ENCODE results near the gene SDC4. TPM values are rescaled to one million over a fixed set of nuclear protein-coding genes. Genes with fewer than 3 reads are reported as not detected.

SDC4 gene
- total and polyA plus RNA-seq, 9 of the 15 experiments (the other 6 are each of a cell fraction or from before 2014, with no cell fraction given) = 2.1 to 10.7 (median 6.3) TPM

DNA sequence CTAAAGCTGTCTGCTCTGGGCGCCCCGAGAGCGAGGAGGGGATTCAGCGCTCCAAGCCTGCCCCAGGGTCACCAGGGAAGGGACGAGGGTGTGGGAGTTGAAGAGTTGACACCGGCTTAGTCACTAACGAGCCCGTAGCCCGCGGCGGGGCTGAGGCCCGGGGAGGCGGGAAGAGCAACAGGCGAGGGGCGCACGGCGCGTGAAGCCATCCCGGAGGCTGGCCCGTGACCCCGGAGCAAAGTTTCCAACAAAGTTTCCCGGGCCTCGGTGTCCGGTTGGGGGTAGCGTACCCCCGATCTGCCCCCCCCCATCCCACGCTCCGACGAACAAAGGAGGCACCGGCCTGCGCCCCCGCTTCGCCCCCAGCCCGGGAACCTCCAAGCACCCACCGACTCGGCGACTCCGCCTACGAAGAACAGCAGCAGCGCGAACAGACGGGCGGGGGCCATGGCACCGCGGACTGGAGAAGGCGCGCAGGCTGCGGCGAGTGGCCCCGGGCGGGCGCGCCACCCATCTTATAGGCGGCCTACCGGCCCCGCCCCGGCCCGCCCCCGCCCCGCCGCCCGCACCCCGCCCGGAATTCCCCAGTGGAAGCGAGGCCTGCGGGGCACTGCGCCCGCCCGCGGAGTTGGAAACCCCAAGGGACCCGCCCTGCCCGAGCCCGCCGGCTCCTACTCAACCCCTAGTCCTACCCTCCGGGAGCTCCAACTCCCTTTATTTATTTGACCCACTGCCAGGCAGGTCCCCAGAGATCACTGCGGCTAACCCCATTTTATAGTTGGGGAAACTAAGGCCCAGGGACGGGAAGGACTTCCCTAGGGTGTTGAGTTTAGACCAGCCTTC lies at the start of gene SDC4 (continued):
- no peak for TF ChIP-seq ELF4 (CRISPR knock-in tag; IDR thresholded peaks at IDR 0.05)
- peak; percentile 71; the same call in 1 of the 2 replicates for TF ChIP-seq BRD4 (IDR thresholded peaks at IDR 0.05)

DNA sequence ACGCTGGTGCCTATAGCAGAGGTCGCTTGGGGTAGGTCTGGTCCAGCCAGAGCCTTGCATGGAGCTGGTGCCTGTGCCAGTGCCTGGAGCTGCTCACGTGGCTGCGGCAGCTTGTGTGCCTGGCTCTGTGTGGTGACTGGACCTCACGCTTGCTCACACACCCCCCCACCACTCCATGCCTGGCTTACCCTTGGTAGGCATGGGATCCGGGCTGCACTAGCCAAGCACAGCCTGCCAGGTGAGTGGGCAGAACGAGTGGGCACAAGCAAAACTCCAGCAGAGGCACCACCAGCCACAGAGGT lies 46.8 kb upstream of the SDC4 start:
- Histone ChIP-seq H3K4me2 (ENCODE audit: insufficient read depth, low read length) (no peak overlapping the region), H3K27ac (ENCODE audit: extremely low read depth, low read depth, low read length) (no peak overlapping the region), H3K4me1 (replicated peaks in 1 of 2; ENCODE audit: control insufficient read depth in 2 of 2, insufficient read depth in 2 of 2, low read length in 2 of 2) (peaks cover 0 to 3% of the 10 kb centered on the region in 2 experiments; a peak in 1 of 5 replicates), H3K4me3 (no peak overlapping the region), H3K9ac (ENCODE audit: insufficient read depth in 1 of 2, low read depth in 2 of 2, low read length in 2 of 2) (no peak overlapping the region; a peak in 1 of 4 replicates), H3K27me3 (ENCODE audit: control insufficient read depth in 2 of 2, insufficient read depth in 2 of 2, low read length in 2 of 2) (no peaks in the 10 kb centered on the region), H3K9me3 (replicated peaks; ENCODE audit: control insufficient read depth, insufficient read depth, low read depth, low read length) (peaks cover 2% of the 10 kb centered on the region; the same call in 1 of the 2 replicates), H2AFZ (ENCODE audit: low read depth, low read length) (no peak overlapping the region), H3K36me3 (ENCODE audit: control insufficient read depth, insufficient read depth, low read length) (no peaks in the 10 kb centered on the region), H4K20me1 (replicated peaks; ENCODE audit: control insufficient read depth, insufficient read depth, low read length) (no peaks in the 10 kb centered on the region), H3K9me1 (ENCODE audit: control insufficient read depth, insufficient read depth, low read length) (no peaks in the 10 kb centered on the region), H3K79me2 (ENCODE audit: control insufficient read depth, insufficient read depth, low read length) (no peaks in the 10 kb centered on the region)
- DNase-seq (ENCODE audit: extremely low read depth in 1 of 4, low spot score in 3 of 4) (no peak), ATAC-seq (no peak), FAIRE-seq (no peak)
- intact Hi-C loops (cut with micrococcal nuclease) (no loop called here), in situ Hi-C loops (cut with MboI) (no loop called here)
- BruUV-seq (replicated peaks) = no TSS peak
- POLR2A ChIA-PET = no interaction called here
- CTCF ChIA-PET (ENCODE audit: low intra/inter-chr PET ratio) = no interaction called here
- WGBS (ENCODE audit: insufficient coverage, low coverage, missing lambda C conversion rate) = 34% methylated on average over 6 of the region's 7 CpGs
- TF ChIP-seq MTA2 (IDR thresholded peaks at IDR 0.05; ENCODE audit: low read depth) (no peak), ZNF561 (CRISPR knock-in tag; conservative IDR thresholded peaks at IDR 0.05) (no peak), ZBTB1 (CRISPR knock-in tag; IDR thresholded peaks at IDR 0.05; ENCODE audit: borderline replicate concordance, low read depth) (no peak), ZNF75A (CRISPR knock-in tag; IDR thresholded peaks at IDR 0.05) (no peak), MYBL2 (IDR thresholded peaks at IDR 0.05; ENCODE audit: low read depth) (no peak), MYBL2 (CRISPR knock-in tag; IDR thresholded peaks at IDR 0.05; ENCODE audit: borderline replicate concordance) (no peak), ZNF133 (CRISPR knock-in tag; IDR thresholded peaks at IDR 0.05) (no peak), GTF2E2 (tag; IDR thresholded peaks at IDR 0.05) (no peak), HNRNPK (IDR thresholded peaks at IDR 0.05; ENCODE audit: low read depth, low read length, poor library complexity, severe bottlenecking) (no peak), RBM15 (IDR thresholded peaks at IDR 0.05; ENCODE audit: insufficient read depth, low read length) (no peak), CHD1 (IDR thresholded peaks at IDR 0.05; ENCODE audit: low read length) (no peak), ZBTB7A (IDR thresholded peaks at IDR 0.05; ENCODE audit: borderline replicate concordance, control insufficient read depth, low read depth, low read length) (no peak)
- TF ChIP-seq, protein P1, sequence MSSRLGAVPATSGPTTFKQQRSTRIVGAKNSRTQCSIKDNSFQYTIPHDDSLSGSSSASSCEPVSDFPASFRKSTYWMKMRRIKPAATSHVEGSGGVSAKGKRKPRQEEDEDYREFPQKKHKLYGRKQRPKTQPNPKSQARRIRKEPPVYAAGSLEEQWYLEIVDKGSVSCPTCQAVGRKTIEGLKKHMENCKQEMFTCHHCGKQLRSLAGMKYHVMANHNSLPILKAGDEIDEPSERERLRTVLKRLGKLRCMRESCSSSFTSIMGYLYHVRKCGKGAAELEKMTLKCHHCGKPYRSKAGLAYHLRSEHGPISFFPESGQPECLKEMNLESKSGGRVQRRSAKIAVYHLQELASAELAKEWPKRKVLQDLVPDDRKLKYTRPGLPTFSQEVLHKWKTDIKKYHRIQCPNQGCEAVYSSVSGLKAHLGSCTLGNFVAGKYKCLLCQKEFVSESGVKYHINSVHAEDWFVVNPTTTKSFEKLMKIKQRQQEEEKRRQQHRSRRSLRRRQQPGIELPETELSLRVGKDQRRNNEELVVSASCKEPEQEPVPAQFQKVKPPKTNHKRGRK (tag; IDR thresholded peaks at IDR 0.05) = no peak
- TF ChIP-seq, protein P2, sequence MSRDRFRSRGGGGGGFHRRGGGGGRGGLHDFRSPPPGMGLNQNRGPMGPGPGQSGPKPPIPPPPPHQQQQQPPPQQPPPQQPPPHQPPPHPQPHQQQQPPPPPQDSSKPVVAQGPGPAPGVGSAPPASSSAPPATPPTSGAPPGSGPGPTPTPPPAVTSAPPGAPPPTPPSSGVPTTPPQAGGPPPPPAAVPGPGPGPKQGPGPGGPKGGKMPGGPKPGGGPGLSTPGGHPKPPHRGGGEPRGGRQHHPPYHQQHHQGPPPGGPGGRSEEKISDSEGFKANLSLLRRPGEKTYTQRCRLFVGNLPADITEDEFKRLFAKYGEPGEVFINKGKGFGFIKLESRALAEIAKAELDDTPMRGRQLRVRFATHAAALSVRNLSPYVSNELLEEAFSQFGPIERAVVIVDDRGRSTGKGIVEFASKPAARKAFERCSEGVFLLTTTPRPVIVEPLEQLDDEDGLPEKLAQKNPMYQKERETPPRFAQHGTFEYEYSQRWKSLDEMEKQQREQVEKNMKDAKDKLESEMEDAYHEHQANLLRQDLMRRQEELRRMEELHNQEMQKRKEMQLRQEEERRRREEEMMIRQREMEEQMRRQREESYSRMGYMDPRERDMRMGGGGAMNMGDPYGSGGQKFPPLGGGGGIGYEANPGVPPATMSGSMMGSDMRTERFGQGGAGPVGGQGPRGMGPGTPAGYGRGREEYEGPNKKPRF (IDR thresholded peaks at IDR 0.05; ENCODE audit: low read depth, low read length) = no peak
- TF ChIP-seq, protein P3, sequence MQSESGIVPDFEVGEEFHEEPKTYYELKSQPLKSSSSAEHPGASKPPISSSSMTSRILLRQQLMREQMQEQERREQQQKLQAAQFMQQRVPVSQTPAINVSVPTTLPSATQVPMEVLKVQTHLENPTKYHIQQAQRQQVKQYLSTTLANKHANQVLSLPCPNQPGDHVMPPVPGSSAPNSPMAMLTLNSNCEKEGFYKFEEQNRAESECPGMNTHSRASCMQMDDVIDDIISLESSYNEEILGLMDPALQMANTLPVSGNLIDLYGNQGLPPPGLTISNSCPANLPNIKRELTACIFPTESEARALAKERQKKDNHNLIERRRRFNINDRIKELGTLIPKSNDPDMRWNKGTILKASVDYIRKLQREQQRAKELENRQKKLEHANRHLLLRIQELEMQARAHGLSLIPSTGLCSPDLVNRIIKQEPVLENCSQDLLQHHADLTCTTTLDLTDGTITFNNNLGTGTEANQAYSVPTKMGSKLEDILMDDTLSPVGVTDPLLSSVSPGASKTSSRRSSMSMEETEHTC (IDR thresholded peaks at IDR 0.05) = no peak

All from K562 (cell line).